HepG2 (cell line): ENCODE measurements around the gene HOXA4. TPM values are rescaled to one million over a fixed set of nuclear protein-coding genes. Genes with fewer than 3 reads are reported as not detected.

Experiments
- ATAC-seq: fragments of 200-7000 bp; cut with Tn5 transposase; 3 replicates; pipeline ENCODE4 v1.9.1; 2020; ENCODE audit warnings: mild to moderate bottlenecking, moderate library complexity
- BruUV-seq: library from RNA; stranded (reverse); fragments of 400-500 nt; replicated peaks from 2 replicates; lab custom pipeline; 2021; lab: Mats Ljungman, UMichigan
- CTCF ChIA-PET: fragments of 300-600 bp; formaldehyde crosslinking; extraction: SDS; loops from one replicate; lab custom pipeline; 2021; ENCODE audit warnings: low total read pairs, inconsistent platforms, low intra/inter-chr PET ratio; lab: Yijun Ruan, JAX
- POLR2A ChIA-PET: fragments of 350-600 bp; sonication (Branson Sonifier 250); formaldehyde crosslinking; loops from one replicate; lab custom pipeline; 2020; ENCODE audit warnings: antibody characterized with exemption, inconsistent platforms; lab: Yijun Ruan, JAX
- DNase-seq: peaks from one replicate; pipeline ENCODE4 v3.0.0-alpha.2; 2015; ENCODE audit warnings: low spot score
- FAIRE-seq: peaks from 3 replicates; lab custom pipeline; 2011; peaks lifted over from hg19 to GRCh38; lab: Jason Lieb, UNC
- H2AFZ ChIP-seq: one replicate; pipeline ENCODE4 v1.6.1; 2011; ENCODE audit warnings: low read length, inconsistent platforms
- H3K27ac ChIP-seq: fragments of 300-600 bp; 3 replicates; pipeline ENCODE4 v1.8.0; 2011; ENCODE audit warnings: mixed run types, mild to moderate bottlenecking, mixed read lengths, low read length, inconsistent platforms; ENCODE audit not compliant: insufficient read depth; ENCODE audit errors: extremely low read length
- H3K27me3 ChIP-seq, 2 experiments: fragments of 200-600 bp in 1 of 2; 2 replicates in 1 of 2; 3 replicates in 1 of 2; pipeline versions ENCODE4 v1.6.0 to v1.8.0; 2011; ENCODE audit warnings: low read length in 2 of 2, mild to moderate bottlenecking in 2 of 2, moderate library complexity in 2 of 2, inconsistent platforms in 1 of 2; ENCODE audit not compliant: insufficient read depth in 2 of 2, control insufficient read depth in 1 of 2
- H3K36me3 ChIP-seq, 2 experiments: fragments of 200-600 bp in 1 of 2; replicated peaks in 1 of 2; 2 replicates in 1 of 2; 3 replicates in 1 of 2; pipeline versions ENCODE4 v1.5.1 to v1.8.0; 2011; ENCODE audit warnings: low read length in 2 of 2, inconsistent platforms in 1 of 2; ENCODE audit not compliant: insufficient read depth in 2 of 2, control insufficient read depth in 1 of 2
- H3K4me1 ChIP-seq: 2 replicates; pipeline ENCODE4 v1.5.1; 2012; ENCODE audit warnings: low read length, inconsistent platforms; ENCODE audit not compliant: insufficient read depth
- H3K4me2 ChIP-seq: 2 replicates; pipeline ENCODE4 v1.6.0; 2011; ENCODE audit warnings: low read depth, low read length, inconsistent platforms
- H3K4me3 ChIP-seq, 3 experiments: fragments of 200-600 bp in 1 of 3; sonication (generic), shearing (Covaris generic) in 1 of 3; replicated peaks in 1 of 3; 2 replicates each; pipeline ENCODE4 v1.5.1; 2011 to 2016; ENCODE audit warnings: low read length in 3 of 3, inconsistent platforms in 2 of 3, low read depth in 2 of 3, mild to moderate bottlenecking in 2 of 3, control low read depth in 1 of 3, mixed read lengths in 1 of 3; ENCODE audit not compliant: insufficient read depth in 1 of 3
- H3K79me2 ChIP-seq: one replicate; pipeline ENCODE4 v1.6.1; 2011; ENCODE audit warnings: low read length, inconsistent platforms; ENCODE audit not compliant: insufficient read depth
- H3K9ac ChIP-seq: 2 replicates; pipeline ENCODE4 v1.6.0; 2011; ENCODE audit warnings: mild to moderate bottlenecking, low read depth, low read length, inconsistent platforms; ENCODE audit not compliant: insufficient read depth
- H3K9me3 ChIP-seq: 2 replicates; pipeline ENCODE4 v1.5.1; 2012; ENCODE audit warnings: mild to moderate bottlenecking, low read length
- H4K20me1 ChIP-seq: 2 replicates; pipeline ENCODE4 v1.6.0; 2011; ENCODE audit warnings: inconsistent platforms, mild to moderate bottlenecking, low read length, moderate library complexity; ENCODE audit not compliant: insufficient read depth
- ARNT ChIP-seq: fragments of 450-650 bp; IDR thresholded peaks from 2 replicates; pipeline ENCODE4 v1.6.1; 2017
- MAFG ChIP-seq: sonication (generic); formaldehyde crosslinking; IDR thresholded peaks from 2 replicates; pipeline ENCODE4 v1.5.1; 2020; ENCODE audit warnings: mild to moderate bottlenecking, missing genetic modification reagents
- SRSF1 ChIP-seq: fragments of 200-400 bp; formaldehyde crosslinking; optimal IDR thresholded peaks from 2 replicates; pipeline ENCODE3; 2017; ENCODE audit warnings: mild to moderate bottlenecking, low read depth, low read length, moderate library complexity
- SRY ChIP-seq: sonication (generic); formaldehyde crosslinking; IDR thresholded peaks from 2 replicates; pipeline ENCODE4 v1.8.0; 2022; ENCODE audit warnings: mild to moderate bottlenecking, missing genetic modification reagents
- ZNF772 ChIP-seq: sonication (generic); formaldehyde crosslinking; IDR thresholded peaks from 2 replicates; pipeline ENCODE4 v1.5.0; 2020; ENCODE audit warnings: mild to moderate bottlenecking, missing genetic modification reagents
- WGBS: methylation state at CpG from one replicate; pipeline ENCODE4 v1.1.6; 2017; ENCODE audit warnings: low lambda C conversion rate; 5-methylcytosine and 5-hydroxymethylcytosine counted together
- in situ Hi-C: cut with HindIII; loops from 2 replicates; pipeline ENCODE4 v1.10.0; 2017; ENCODE audit warnings: low pct_unique_long_range_greater_than_20kb; ENCODE audit not compliant: extremely low pct_ligation_motif_present
- intact Hi-C: fragments of 100-400 bp; cut with micrococcal nuclease; formaldehyde crosslinking; loops from one replicate; pipeline ENCODE4 v1.10.0; 2022; ENCODE audit not compliant: unreplicated experiment
- polyA plus RNA-seq, 8 experiments: library from polyadenylated mRNA; depleted of rRNA in 3 of 8; stranded (reverse) in 7 of 8; unstranded in 1 of 8; fragments of >200 nt; fragmentation: Illumina TruSeq in 4 of 8; extraction: Trizol in 4 of 8; gene quantifications; 2 replicates each; pipeline versions ENCODE4 v1.2.1 to v1.2.3, GENCODE V29; 2011 to 2016; ENCODE audit warnings: low read depth in 4 of 8, missing spikeins in 1 of 8, mixed read lengths in 1 of 8; ENCODE audit not compliant: insufficient read depth in 1 of 8
- total RNA-seq, 5 experiments: library from RNA; depleted of rRNA; stranded (reverse); fragments of >200 nt; fragmentation: Illumina TruSeq; extraction: Trizol; gene quantifications; 2 replicates each; pipeline ENCODE4 v1.2.3, GENCODE V29; 2016; ENCODE audit warnings: low read depth in 1 of 5
- TF ChIP-seq, protein P1 (sequence below): sonication (generic); formaldehyde crosslinking; IDR thresholded peaks from 2 replicates; pipeline ENCODE4 v1.4.0; 2020; ENCODE audit warnings: missing genetic modification reagents, borderline replicate concordance
- TF ChIP-seq, protein P2 (sequence below): sonication (generic); formaldehyde crosslinking; IDR thresholded peaks from 2 replicates; pipeline ENCODE4 v1.5.0; 2020; ENCODE audit warnings: missing genetic modification reagents, mild to moderate bottlenecking, borderline replicate concordance
- TF ChIP-seq, protein P3 (sequence below): sonication (generic); formaldehyde crosslinking; conservative IDR thresholded peaks from 2 replicates; pipeline ENCODE4 v1.8.0; 2022; ENCODE audit warnings: low read depth, missing genetic modification reagents
- TF ChIP-seq, protein P4 (sequence below): sonication (generic); formaldehyde crosslinking; conservative IDR thresholded peaks from 2 replicates; pipeline ENCODE4 v1.4.0; 2020; ENCODE audit warnings: mild to moderate bottlenecking, missing genetic modification reagents, moderate library complexity
- TF ChIP-seq, protein P5 (sequence below): IDR thresholded peaks from 2 replicates; pipeline ENCODE4 v1.6.1; 2016; ENCODE audit warnings: low read depth, borderline replicate concordance

Gene HOXA4
- total and polyA plus RNA-seq, 2 of the 13 experiments (the other 11 are each of a cell fraction or from before 2014, with no cell fraction given), result 2.4 to 5.4 TPM

DNA sequence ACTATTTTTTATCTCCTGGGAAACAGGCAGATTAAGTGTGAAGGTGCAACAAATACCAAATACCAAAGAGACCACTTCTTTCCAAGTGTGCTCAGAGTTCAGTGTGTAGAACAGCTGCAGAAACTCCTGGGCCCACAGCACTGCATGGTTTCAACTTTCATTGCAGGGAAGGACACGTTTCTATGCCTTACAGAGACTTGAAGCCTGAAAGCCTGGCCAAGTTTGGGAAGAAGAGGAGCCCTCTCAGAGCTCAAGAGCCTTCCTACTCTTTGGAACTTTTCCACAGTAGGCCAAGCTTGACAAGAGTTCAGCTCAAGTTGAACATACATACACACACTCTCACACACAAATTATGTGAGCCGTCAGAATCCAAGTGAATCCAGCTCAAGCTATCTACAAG lies 2.5 kb downstream of the HOXA4 start:
- ATAC-seq, result no peak
- Histone ChIP-seq H3K27ac (no peak overlapping the region), H3K9me3 (no peaks in the 10 kb centered on the region), H2AFZ (no peak overlapping the region), H3K4me2 (0 out of 2 replicates have a peak overlapping the region, but pooled peaks have one; percentile 11), H3K4me3 (no peak overlapping the region), H4K20me1 (no peaks in the 10 kb centered on the region), H3K79me2 (peaks cover 9% of the 10 kb centered on the region), H3K4me1 (peaks cover 88% of the 10 kb centered on the region), H3K27me3 (no peaks in the 10 kb centered on the region), H3K36me3 (peaks cover 0 to 8% of the 10 kb centered on the region in 2 experiments; a peak in 1 of 5 replicates), H3K9ac (0 out of 2 replicates have a peak overlapping the region, but pooled peaks have one; percentile 0)
- POLR2A ChIA-PET, result interaction anchor here (0.9 to 1.2 kb wide), 2 partner anchors 8 to 32 kb away, joined by 3 read pairs; partner anchors contain the start of gene HOXA1
- BruUV-seq, result no TSS peak
- no peak for DNase-seq
- peak; percentile 44 for FAIRE-seq
- 55% methylated on average over 2 of the region's 2 CpGs for WGBS
- in situ Hi-C loops, result no loop called here
- CTCF ChIA-PET, result no interaction called here
- intact Hi-C loops, result no loop called here
- TF ChIP-seq SRY (CRISPR knock-in tag), result no peak
- no peak for TF ChIP-seq ZNF772 (CRISPR knock-in tag)
- no peak for TF ChIP-seq MAFG (CRISPR knock-in tag)
- TF ChIP-seq, protein P1, sequence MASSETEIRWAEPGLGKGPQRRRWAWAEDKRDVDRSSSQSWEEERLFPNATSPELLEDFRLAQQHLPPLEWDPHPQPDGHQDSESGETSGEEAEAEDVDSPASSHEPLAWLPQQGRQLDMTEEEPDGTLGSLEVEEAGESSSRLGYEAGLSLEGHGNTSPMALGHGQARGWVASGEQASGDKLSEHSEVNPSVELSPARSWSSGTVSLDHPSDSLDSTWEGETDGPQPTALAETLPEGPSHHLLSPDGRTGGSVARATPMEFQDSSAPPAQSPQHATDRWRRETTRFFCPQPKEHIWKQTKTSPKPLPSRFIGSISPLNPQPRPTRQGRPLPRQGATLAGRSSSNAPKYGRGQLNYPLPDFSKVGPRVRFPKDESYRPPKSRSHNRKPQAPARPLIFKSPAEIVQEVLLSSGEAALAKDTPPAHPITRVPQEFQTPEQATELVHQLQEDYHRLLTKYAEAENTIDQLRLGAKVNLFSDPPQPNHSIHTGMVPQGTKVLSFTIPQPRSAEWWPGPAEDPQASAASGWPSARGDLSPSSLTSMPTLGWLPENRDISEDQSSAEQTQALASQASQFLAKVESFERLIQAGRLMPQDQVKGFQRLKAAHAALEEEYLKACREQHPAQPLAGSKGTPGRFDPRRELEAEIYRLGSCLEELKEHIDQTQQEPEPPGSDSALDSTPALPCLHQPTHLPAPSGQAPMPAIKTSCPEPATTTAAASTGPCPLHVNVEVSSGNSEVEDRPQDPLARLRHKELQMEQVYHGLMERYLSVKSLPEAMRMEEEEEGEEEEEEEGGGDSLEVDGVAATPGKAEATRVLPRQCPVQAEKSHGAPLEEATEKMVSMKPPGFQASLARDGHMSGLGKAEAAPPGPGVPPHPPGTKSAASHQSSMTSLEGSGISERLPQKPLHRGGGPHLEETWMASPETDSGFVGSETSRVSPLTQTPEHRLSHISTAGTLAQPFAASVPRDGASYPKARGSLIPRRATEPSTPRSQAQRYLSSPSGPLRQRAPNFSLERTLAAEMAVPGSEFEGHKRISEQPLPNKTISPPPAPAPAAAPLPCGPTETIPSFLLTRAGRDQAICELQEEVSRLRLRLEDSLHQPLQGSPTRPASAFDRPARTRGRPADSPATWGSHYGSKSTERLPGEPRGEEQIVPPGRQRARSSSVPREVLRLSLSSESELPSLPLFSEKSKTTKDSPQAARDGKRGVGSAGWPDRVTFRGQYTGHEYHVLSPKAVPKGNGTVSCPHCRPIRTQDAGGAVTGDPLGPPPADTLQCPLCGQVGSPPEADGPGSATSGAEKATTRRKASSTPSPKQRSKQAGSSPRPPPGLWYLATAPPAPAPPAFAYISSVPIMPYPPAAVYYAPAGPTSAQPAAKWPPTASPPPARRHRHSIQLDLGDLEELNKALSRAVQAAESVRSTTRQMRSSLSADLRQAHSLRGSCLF (CRISPR knock-in tag), result no peak
- TF ChIP-seq, protein P2, sequence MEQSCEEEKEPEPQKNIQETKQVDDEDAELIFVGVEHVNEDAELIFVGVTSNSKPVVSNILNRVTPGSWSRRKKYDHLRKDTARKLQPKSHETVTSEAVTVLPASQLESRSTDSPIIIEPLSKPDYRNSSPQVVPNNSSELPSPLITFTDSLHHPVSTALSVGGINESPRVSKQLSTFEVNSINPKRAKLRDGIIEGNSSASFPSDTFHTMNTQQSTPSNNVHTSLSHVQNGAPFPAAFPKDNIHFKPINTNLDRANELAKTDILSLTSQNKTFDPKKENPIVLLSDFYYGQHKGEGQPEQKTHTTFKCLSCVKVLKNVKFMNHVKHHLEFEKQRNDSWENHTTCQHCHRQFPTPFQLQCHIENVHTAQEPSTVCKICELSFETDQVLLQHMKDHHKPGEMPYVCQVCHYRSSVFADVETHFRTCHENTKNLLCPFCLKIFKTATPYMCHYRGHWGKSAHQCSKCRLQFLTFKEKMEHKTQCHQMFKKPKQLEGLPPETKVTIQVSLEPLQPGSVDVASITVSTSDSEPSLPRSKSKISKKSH (CRISPR knock-in tag), result no peak
- TF ChIP-seq, protein P3, sequence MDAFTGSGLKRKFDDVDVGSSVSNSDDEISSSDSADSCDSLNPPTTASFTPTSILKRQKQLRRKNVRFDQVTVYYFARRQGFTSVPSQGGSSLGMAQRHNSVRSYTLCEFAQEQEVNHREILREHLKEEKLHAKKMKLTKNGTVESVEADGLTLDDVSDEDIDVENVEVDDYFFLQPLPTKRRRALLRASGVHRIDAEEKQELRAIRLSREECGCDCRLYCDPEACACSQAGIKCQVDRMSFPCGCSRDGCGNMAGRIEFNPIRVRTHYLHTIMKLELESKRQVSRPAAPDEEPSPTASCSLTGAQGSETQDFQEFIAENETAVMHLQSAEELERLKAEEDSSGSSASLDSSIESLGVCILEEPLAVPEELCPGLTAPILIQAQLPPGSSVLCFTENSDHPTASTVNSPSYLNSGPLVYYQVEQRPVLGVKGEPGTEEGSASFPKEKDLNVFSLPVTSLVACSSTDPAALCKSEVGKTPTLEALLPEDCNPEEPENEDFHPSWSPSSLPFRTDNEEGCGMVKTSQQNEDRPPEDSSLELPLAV (CRISPR knock-in tag), result no peak
- no peak for TF ChIP-seq SRSF1
- TF ChIP-seq, protein P4, sequence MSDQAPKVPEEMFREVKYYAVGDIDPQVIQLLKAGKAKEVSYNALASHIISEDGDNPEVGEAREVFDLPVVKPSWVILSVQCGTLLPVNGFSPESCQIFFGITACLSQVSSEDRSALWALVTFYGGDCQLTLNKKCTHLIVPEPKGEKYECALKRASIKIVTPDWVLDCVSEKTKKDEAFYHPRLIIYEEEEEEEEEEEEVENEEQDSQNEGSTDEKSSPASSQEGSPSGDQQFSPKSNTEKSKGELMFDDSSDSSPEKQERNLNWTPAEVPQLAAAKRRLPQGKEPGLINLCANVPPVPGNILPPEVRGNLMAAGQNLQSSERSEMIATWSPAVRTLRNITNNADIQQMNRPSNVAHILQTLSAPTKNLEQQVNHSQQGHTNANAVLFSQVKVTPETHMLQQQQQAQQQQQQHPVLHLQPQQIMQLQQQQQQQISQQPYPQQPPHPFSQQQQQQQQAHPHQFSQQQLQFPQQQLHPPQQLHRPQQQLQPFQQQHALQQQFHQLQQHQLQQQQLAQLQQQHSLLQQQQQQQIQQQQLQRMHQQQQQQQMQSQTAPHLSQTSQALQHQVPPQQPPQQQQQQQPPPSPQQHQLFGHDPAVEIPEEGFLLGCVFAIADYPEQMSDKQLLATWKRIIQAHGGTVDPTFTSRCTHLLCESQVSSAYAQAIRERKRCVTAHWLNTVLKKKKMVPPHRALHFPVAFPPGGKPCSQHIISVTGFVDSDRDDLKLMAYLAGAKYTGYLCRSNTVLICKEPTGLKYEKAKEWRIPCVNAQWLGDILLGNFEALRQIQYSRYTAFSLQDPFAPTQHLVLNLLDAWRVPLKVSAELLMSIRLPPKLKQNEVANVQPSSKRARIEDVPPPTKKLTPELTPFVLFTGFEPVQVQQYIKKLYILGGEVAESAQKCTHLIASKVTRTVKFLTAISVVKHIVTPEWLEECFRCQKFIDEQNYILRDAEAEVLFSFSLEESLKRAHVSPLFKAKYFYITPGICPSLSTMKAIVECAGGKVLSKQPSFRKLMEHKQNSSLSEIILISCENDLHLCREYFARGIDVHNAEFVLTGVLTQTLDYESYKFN (CRISPR knock-in tag), result no peak
- no peak for TF ChIP-seq ARNT
- TF ChIP-seq, protein P5, sequence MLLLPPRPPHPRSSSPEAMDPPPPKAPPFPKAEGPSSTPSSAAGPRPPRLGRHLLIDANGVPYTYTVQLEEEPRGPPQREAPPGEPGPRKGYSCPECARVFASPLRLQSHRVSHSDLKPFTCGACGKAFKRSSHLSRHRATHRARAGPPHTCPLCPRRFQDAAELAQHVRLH (CRISPR knock-in tag), result no peak
